Activated B cell treated with CpG ODN at 0.5 μM for 24 hours (primary cell): Measurements from ENCODE around the gene PFDN4. TPM values are rescaled to one million over a fixed set of nuclear protein-coding genes. Genes with fewer than 3 reads are reported as not detected.

Experiments used
- ATAC-seq: fragments of 200-7000 bp; cut with Tn5 transposase; one replicate; pipeline ENCODE4 v1.10.0; 2021; ENCODE audit warnings: low read depth, mild to moderate bottlenecking, moderate library complexity
- CTCF ChIA-PET: fragments of 350-600 bp; sonication (Branson Sonifier 250); formaldehyde crosslinking; loops from one replicate; lab custom pipeline; 2021; ENCODE audit warnings: antibody characterized with exemption; lab: Charles Lee
- POLR2A ChIA-PET: fragments of 350-600 bp; sonication (Branson Sonifier 250); formaldehyde crosslinking; loops from one replicate; lab custom pipeline; 2021; ENCODE audit warnings: antibody characterized with exemption; lab: Charles Lee
- DNase-seq: peaks from one replicate; pipeline ENCODE4 v3.0.0; 2022
- H3K27ac Mint-ChIP-seq: one replicate; pipeline ENCODE4 v1.8.0; 2020; ENCODE audit warnings: mixed read lengths
- H3K27me3 Mint-ChIP-seq: one replicate; pipeline ENCODE4 v1.8.0; 2021; ENCODE audit warnings: mixed read lengths
- H3K36me3 Mint-ChIP-seq: one replicate; pipeline ENCODE4 v1.8.0; 2021; ENCODE audit warnings: low read depth, mixed read lengths
- H3K4me1 Mint-ChIP-seq: one replicate; pipeline ENCODE4 v1.8.0; 2021; ENCODE audit warnings: mixed read lengths
- H3K4me3 Mint-ChIP-seq: one replicate; pipeline ENCODE4 v1.8.0; 2020; ENCODE audit warnings: mild to moderate bottlenecking, mixed read lengths
- H3K9me3 Mint-ChIP-seq: one replicate; pipeline ENCODE4 v1.8.0; 2020; ENCODE audit warnings: mixed read lengths
- CTCF ChIP-seq: fragments of 200-600 bp; IDR thresholded peaks from one replicate; pipeline ENCODE4 v1.8.0; 2022; ENCODE audit warnings: antibody characterized with exemption, mild to moderate bottlenecking
- intact Hi-C: fragments of 100-400 bp; cut with micrococcal nuclease; formaldehyde crosslinking; loops from one replicate; pipeline ENCODE4 v1.15.1; 2024
- total RNA-seq: library from RNA; stranded (reverse); gene quantifications from 2 replicates; pipeline ENCODE4 v1.2.3, GENCODE V29; 2022

Gene PFDN4
- total RNA-seq, 1 donor from 2014 or later, result 16.5 TPM

- Mint-ChIP-seq H3K27ac (no peak overlapping the region), H3K4me3 (no peak overlapping the region), H3K36me3 (no peaks in the 10 kb centered on the region), H3K4me1 (peaks cover 10% of the 10 kb centered on the region), H3K9me3 (peaks cover 12% of the 10 kb centered on the region), H3K27me3 (peaks cover 3% of the 10 kb centered on the region)
- intact Hi-C loops, result no loop called here
- no peak for DNase-seq
- ChIA-PET POLR2A (no interaction called here), CTCF (no interaction called here)
- ATAC-seq, result no peak
- no peak for TF ChIP-seq CTCF
These were observed 19.4 kb downstream of the PFDN4 start for GRCh38 chr20:54227241-54227640.

- H3K27me3 Mint-ChIP-seq, result peaks cover 7% of the 10 kb centered on the region
- ChIA-PET POLR2A (no interaction called here), CTCF (no interaction called here)
- intact Hi-C loops, result no loop called here
- ATAC-seq, result no peak
- peaks cover 10% of the 10 kb centered on the region for H3K4me1 Mint-ChIP-seq
- peaks cover 15% of the 10 kb centered on the region for H3K9me3 Mint-ChIP-seq
- H3K4me3 Mint-ChIP-seq, result no peak overlapping the region
- TF ChIP-seq CTCF, result no peak
- no peak for DNase-seq
- H3K27ac Mint-ChIP-seq, result no peak overlapping the region
- H3K36me3 Mint-ChIP-seq, result no peaks in the 10 kb centered on the region
These were observed 19.9 kb downstream of the PFDN4 start for GRCh38 chr20:54227751-54228150.

DNA sequence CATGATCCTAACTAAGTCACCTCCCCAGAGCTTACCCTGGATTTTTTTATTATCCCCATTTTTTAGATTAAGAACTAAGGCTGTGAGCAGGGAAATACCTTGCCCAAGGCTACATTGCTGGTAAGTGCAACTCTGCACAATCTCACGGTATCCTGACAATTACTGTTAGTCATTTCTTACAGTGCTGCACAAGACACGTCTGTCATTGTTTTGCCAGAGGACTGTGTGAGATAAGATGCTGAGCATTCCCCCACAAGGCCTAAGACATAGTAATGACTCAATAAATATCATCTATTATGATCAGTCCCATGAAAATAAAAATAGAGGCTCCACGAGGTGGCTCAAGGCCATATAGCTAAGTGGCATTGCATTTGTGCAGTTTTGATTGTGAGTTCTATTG, 21.0 kb downstream of the PFDN4 start:
- intact Hi-C loops, result no loop called here
- ChIA-PET CTCF (no interaction called here), POLR2A (no interaction called here)
- Mint-ChIP-seq H3K4me1 (peaks cover 10% of the 10 kb centered on the region), H3K36me3 (no peaks in the 10 kb centered on the region), H3K27ac (no peak overlapping the region), H3K27me3 (peaks cover 7% of the 10 kb centered on the region), H3K9me3 (peaks cover 15% of the 10 kb centered on the region), H3K4me3 (no peak overlapping the region)
- DNase-seq, result no peak
- TF ChIP-seq CTCF, result no peak
- ATAC-seq, result no peak

- Mint-ChIP-seq H3K4me1 (peaks cover 10% of the 10 kb centered on the region), H3K36me3 (no peaks in the 10 kb centered on the region), H3K27ac (no peak overlapping the region), H3K9me3 (peaks cover 15% of the 10 kb centered on the region), H3K27me3 (peaks cover 7% of the 10 kb centered on the region), H3K4me3 (no peak overlapping the region)
- ChIA-PET CTCF (no interaction called here), POLR2A (no interaction called here)
- ATAC-seq (no peak), DNase-seq (no peak)
- TF ChIP-seq CTCF, result no peak
- intact Hi-C loops, result no loop called here
These were observed 21.8 kb downstream of the PFDN4 start for GRCh38 chr20:54229566-54230160.

DNA sequence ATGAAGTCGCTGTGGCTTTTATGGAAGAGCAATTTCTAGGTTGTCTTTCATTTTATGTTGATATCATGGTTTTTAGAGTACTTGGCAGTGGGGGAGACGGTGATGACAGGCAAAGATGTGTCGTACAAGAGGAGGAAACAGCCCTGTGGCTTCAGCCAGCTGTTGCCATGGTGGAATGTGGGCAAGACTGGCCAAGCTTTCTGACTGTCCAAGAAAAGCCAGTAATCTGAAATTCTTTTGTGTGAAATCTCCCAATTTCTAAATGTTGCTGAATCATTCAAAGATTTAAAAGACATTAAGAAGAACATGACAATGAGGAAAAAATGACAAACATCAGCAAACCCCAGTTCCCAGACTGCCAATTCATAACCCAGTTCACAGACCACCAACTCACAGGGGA, 23.1 kb downstream of the PFDN4 start:
- H3K9me3 Mint-ChIP-seq, result peaks cover 15% of the 10 kb centered on the region
- peaks cover 7% of the 10 kb centered on the region for H3K27me3 Mint-ChIP-seq
- H3K4me3 Mint-ChIP-seq, result no peak overlapping the region
- intact Hi-C loops, result no loop called here
- peaks cover 10% of the 10 kb centered on the region for H3K4me1 Mint-ChIP-seq
- POLR2A ChIA-PET, result no interaction called here
- no peak for DNase-seq
- TF ChIP-seq CTCF, result no peak
- CTCF ChIA-PET, result no interaction called here
- no peak overlapping the region for H3K27ac Mint-ChIP-seq
- no peak for ATAC-seq
- H3K36me3 Mint-ChIP-seq, result no peaks in the 10 kb centered on the region
